T-helper 1 cell treated with Interleukin-12 subunit alpha and Interleukin-12 subunit beta and Interleukin-4 antibody, amounts not matched to agents 30 μg/mL and 1 μg/mL, for 36 hours (primary cell): ENCODE results near the gene MYH9.
A peak's percentile ranks its signal among the peaks of the same experiment; 100 is the strongest.

ENCODE experiments used
- H3K27ac Mint-ChIP-seq: one replicate; pipeline ENCODE4 v1.8.0; 2021; ENCODE audit warnings: mild to moderate bottlenecking, mixed read lengths
- H3K27me3 Mint-ChIP-seq: one replicate; pipeline ENCODE4 v1.8.0; 2021; ENCODE audit warnings: low read depth, mixed read lengths
- H3K36me3 Mint-ChIP-seq: one replicate; pipeline ENCODE4 v1.8.0; 2021; ENCODE audit warnings: low read depth, mixed read lengths
- H3K4me1 Mint-ChIP-seq: one replicate; pipeline ENCODE4 v1.8.0; 2021; ENCODE audit warnings: low read depth, mixed read lengths
- H3K4me3 Mint-ChIP-seq: one replicate; pipeline ENCODE4 v1.8.0; 2021; ENCODE audit warnings: mild to moderate bottlenecking, moderate library complexity, mixed read lengths
- H3K9me3 Mint-ChIP-seq: one replicate; pipeline ENCODE4 v1.8.0; 2021; ENCODE audit warnings: mixed read lengths

The MYH9 gene

GRCh38 chr22:36331912-36332622 is 55.7 kb downstream of the MYH9 start:
- Mint-ChIP-seq H3K4me1 (peaks cover 95% of the 10 kb centered on the region), H3K36me3 (peaks cover 70% of the 10 kb centered on the region), H3K27ac (peak overlapping the region; percentile 100), H3K4me3 (peak overlapping the region; percentile 90), H3K9me3 (no peaks in the 10 kb centered on the region), H3K27me3 (no peaks in the 10 kb centered on the region)

- H3K9me3 Mint-ChIP-seq = no peaks in the 10 kb centered on the region
- H3K36me3 Mint-ChIP-seq = peaks cover 70% of the 10 kb centered on the region
- H3K4me3 Mint-ChIP-seq = peak overlapping the region; percentile 90
- peak overlapping the region; percentile 100 for H3K27ac Mint-ChIP-seq
- H3K27me3 Mint-ChIP-seq = no peaks in the 10 kb centered on the region
- peaks cover 93% of the 10 kb centered on the region for H3K4me1 Mint-ChIP-seq
Observed at GRCh38 chr22:36331306-36331911, 56.4 kb downstream of the MYH9 start.

- no peaks in the 10 kb centered on the region for H3K27me3 Mint-ChIP-seq
- peak overlapping the region; percentile 100 for H3K27ac Mint-ChIP-seq
- peak overlapping the region; percentile 90 for H3K4me3 Mint-ChIP-seq
- H3K36me3 Mint-ChIP-seq = peaks cover 71% of the 10 kb centered on the region
- peaks cover 89% of the 10 kb centered on the region for H3K4me1 Mint-ChIP-seq
- no peaks in the 10 kb centered on the region for H3K9me3 Mint-ChIP-seq
Observed at GRCh38 chr22:36330655-36331305, 57.0 kb downstream of the MYH9 start.

GRCh38 chr22:36330127-36330526 is 57.6 kb downstream of the MYH9 start:
- Mint-ChIP-seq H3K4me3 (peak overlapping the region; percentile 90), H3K36me3 (peaks cover 72% of the 10 kb centered on the region), H3K4me1 (peaks cover 85% of the 10 kb centered on the region), H3K27me3 (no peaks in the 10 kb centered on the region), H3K27ac (peak overlapping the region; percentile 100), H3K9me3 (no peaks in the 10 kb centered on the region)

- Mint-ChIP-seq H3K27me3 (no peaks in the 10 kb centered on the region), H3K4me3 (peak overlapping the region; percentile 90), H3K4me1 (peaks cover 78% of the 10 kb centered on the region), H3K36me3 (peaks cover 76% of the 10 kb centered on the region), H3K27ac (peak overlapping the region; percentile 100), H3K9me3 (no peaks in the 10 kb centered on the region)
Observed at GRCh38 chr22:36329254-36330078, 58.3 kb downstream of the MYH9 start.

GRCh38 chr22:36328635-36329253 is 59.0 kb downstream of the MYH9 start:
- H3K9me3 Mint-ChIP-seq = no peaks in the 10 kb centered on the region
- H3K4me1 Mint-ChIP-seq = peaks cover 71% of the 10 kb centered on the region
- peaks cover 76% of the 10 kb centered on the region for H3K36me3 Mint-ChIP-seq
- peak overlapping the region; percentile 90 for H3K4me3 Mint-ChIP-seq
- no peaks in the 10 kb centered on the region for H3K27me3 Mint-ChIP-seq
- H3K27ac Mint-ChIP-seq = peak overlapping the region; percentile 100

GRCh38 chr22:36327922-36328551 is 59.7 kb downstream of the MYH9 start:
- H3K4me1 Mint-ChIP-seq = peaks cover 64% of the 10 kb centered on the region
- H3K4me3 Mint-ChIP-seq = no peak overlapping the region
- H3K9me3 Mint-ChIP-seq = no peaks in the 10 kb centered on the region
- H3K27ac Mint-ChIP-seq = peak overlapping the region; percentile 100
- H3K27me3 Mint-ChIP-seq = no peaks in the 10 kb centered on the region
- H3K36me3 Mint-ChIP-seq = peaks cover 74% of the 10 kb centered on the region

GRCh38 chr22:36326178-36327161 is 61.3 kb downstream of the MYH9 start:
- Mint-ChIP-seq H3K9me3 (no peaks in the 10 kb centered on the region), H3K4me1 (peaks cover 54% of the 10 kb centered on the region), H3K36me3 (peaks cover 67% of the 10 kb centered on the region), H3K27me3 (no peaks in the 10 kb centered on the region), H3K4me3 (no peak overlapping the region), H3K27ac (peak overlapping the region; percentile 79)

- H3K27ac Mint-ChIP-seq = peak overlapping the region; percentile 26
- H3K4me1 Mint-ChIP-seq = peaks cover 43% of the 10 kb centered on the region
- H3K36me3 Mint-ChIP-seq = peaks cover 61% of the 10 kb centered on the region
- no peaks in the 10 kb centered on the region for H3K27me3 Mint-ChIP-seq
- no peak overlapping the region for H3K4me3 Mint-ChIP-seq
- H3K9me3 Mint-ChIP-seq = no peaks in the 10 kb centered on the region
Observed at GRCh38 chr22:36325154-36326031, 62.4 kb downstream of the MYH9 start.

- Mint-ChIP-seq H3K4me3 (no peak overlapping the region), H3K27me3 (no peaks in the 10 kb centered on the region), H3K27ac (no peak overlapping the region), H3K36me3 (peaks cover 59% of the 10 kb centered on the region), H3K9me3 (no peaks in the 10 kb centered on the region), H3K4me1 (peaks cover 33% of the 10 kb centered on the region)
Observed at GRCh38 chr22:36324414-36324813, 63.4 kb downstream of the MYH9 start.

- Mint-ChIP-seq H3K27ac (no peak overlapping the region), H3K36me3 (peaks cover 60% of the 10 kb centered on the region), H3K9me3 (no peaks in the 10 kb centered on the region)
Observed at GRCh38 chr22:36323855-36324331, 63.9 kb downstream of the MYH9 start.

More at GRCh38 chr22:36323855-36324331, 63.9 kb downstream of the MYH9 start:
- no peaks in the 10 kb centered on the region for H3K27me3 Mint-ChIP-seq
- no peak overlapping the region for H3K4me3 Mint-ChIP-seq
- H3K4me1 Mint-ChIP-seq = peaks cover 28% of the 10 kb centered on the region
